ENCODE data around the gene PKP2. TPM values are rescaled to one million over a fixed set of nuclear protein-coding genes. Genes with fewer than 3 reads are reported as not detected.

Gene PKP2
- total RNA-seq, 6 experiments from 2014 or later = 17.2 to 54.7 (median 23.8) TPM

DNA sequence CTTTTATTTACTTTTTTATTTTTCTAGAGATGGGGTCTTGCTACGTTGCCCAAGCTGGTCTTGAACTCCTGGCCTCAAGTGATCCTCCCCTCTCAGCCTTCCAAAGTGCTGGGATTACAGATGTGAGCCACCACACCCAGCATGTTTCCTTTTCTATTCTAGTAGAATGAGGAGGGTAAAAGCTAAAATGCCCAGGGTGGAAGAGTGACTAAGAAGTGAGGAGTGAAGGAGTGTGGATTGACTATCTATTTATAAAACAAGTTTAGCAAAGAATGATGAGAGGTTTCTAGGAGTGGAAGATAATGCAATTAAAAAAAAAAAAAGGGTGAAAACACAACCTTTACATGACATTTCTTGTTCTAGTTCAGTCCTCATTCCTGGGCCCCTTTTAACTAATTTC, 29.8 kb upstream of the PKP2 start:
- DNase-seq (no peak), ATAC-seq (no peak)
- Histone ChIP-seq H3K36me3 (no peaks in the 10 kb centered on the region), H3K9me3 (no peaks in the 10 kb centered on the region), H3K4me3 (no peak overlapping the region), H3K4me1 (no peaks in the 10 kb centered on the region), H3K27me3 (no peaks in the 10 kb centered on the region), H3K27ac (no peak overlapping the region)
- TF ChIP-seq POLR2A (IDR thresholded peaks at IDR 0.05) = no peak
- TF ChIP-seq, protein P1, sequence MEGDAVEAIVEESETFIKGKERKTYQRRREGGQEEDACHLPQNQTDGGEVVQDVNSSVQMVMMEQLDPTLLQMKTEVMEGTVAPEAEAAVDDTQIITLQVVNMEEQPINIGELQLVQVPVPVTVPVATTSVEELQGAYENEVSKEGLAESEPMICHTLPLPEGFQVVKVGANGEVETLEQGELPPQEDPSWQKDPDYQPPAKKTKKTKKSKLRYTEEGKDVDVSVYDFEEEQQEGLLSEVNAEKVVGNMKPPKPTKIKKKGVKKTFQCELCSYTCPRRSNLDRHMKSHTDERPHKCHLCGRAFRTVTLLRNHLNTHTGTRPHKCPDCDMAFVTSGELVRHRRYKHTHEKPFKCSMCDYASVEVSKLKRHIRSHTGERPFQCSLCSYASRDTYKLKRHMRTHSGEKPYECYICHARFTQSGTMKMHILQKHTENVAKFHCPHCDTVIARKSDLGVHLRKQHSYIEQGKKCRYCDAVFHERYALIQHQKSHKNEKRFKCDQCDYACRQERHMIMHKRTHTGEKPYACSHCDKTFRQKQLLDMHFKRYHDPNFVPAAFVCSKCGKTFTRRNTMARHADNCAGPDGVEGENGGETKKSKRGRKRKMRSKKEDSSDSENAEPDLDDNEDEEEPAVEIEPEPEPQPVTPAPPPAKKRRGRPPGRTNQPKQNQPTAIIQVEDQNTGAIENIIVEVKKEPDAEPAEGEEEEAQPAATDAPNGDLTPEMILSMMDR (IDR thresholded peaks at IDR 0.05) = no peak
- intact Hi-C loops (cut with DNase I) = no loop called here
- WGBS (ENCODE audit: insufficient coverage, low coverage, low lambda C conversion rate, missing lambda C conversion rate) = 67% methylated on average over 1 of the region's 1 CpG

DNA sequence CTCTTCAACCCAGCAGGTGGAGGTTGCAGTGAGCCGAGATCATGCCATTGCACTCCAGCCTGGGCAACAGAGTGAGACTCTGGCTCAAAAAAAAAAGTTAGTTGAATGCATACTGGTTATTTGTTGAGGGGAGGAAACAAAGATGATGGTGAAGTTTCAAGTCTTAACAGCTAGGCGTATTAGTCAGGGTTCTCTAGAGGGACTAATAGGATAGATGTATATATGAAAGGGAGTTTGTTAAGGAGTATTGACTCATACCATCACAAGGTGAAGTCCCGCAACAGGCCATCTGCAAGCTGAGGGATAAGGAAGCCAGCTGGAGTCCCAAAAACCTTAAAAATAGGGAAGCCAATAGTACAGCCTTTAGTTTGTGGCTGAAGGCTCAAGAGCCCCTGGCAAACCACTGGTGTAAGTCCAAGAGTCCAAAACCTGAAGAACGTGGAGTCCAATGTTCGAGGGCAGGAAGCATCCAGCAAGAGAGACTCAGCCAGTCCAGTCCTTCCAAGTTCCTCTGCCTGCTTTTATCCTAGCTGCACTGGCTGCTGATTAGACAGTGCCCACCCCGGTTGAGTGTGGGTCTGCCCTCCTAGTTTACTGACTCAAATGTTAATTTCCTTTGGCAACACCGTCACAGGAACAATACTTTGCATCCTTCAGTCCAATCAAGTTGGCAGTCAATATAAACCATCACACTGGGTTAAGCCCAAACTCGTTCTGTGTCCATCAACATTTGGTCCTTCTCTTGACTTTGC, 26.1 kb upstream of the PKP2 start:
- H3K4me1 ChIP-seq = no peaks in the 10 kb centered on the region
- no peak overlapping the region for H3K27ac ChIP-seq
- TF ChIP-seq POLR2A (IDR thresholded peaks at IDR 0.05) = no peak
- TF ChIP-seq, protein P1 (IDR thresholded peaks at IDR 0.05) = no peak
- intact Hi-C loops (cut with DNase I) = loop anchor here in 1 of 2 donors (5.0 kb wide), 1 partner anchor 165 kb away; the partner anchor contains the start of gene YARS2
- no peaks in the 10 kb centered on the region for H3K27me3 ChIP-seq
- H3K4me3 ChIP-seq = no peak overlapping the region
- 65% methylated on average over 6 of the region's 8 CpGs for WGBS (ENCODE audit: insufficient coverage, low coverage, low lambda C conversion rate, missing lambda C conversion rate)
- H3K9me3 ChIP-seq = no peaks in the 10 kb centered on the region
- DNase-seq = no peak
- H3K36me3 ChIP-seq = no peaks in the 10 kb centered on the region
- no peak for ATAC-seq

DNA sequence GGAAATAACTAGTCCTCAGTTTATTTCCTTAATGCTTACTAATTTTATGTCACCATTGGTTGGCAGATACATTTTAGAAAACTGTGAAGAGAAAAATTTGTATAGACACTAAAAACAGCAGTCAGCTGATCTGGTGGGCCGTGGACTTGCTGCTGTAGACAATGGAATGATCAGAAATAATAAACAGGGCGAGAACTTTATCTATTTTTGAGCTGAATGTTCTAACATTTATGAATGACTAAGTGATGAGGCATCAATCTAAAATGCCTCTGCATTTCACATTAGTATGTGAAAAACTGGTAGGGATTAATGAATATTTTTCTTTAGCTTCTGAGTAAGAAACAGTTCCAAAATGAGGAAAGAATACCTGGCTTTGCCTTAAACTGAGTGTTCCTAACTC, 24.8 kb upstream of the PKP2 start:
- TF ChIP-seq, protein P1 (IDR thresholded peaks at IDR 0.05) = no peak
- no peak for TF ChIP-seq POLR2A (IDR thresholded peaks at IDR 0.05)
- no peaks in the 10 kb centered on the region for H3K36me3 ChIP-seq
- no peak for ATAC-seq
- no peaks in the 10 kb centered on the region for H3K27me3 ChIP-seq
- H3K4me3 ChIP-seq = no peak overlapping the region
- WGBS (ENCODE audit: insufficient coverage, low coverage, low lambda C conversion rate, missing lambda C conversion rate) = 23% methylated on average over 2 of the region's 2 CpGs
- intact Hi-C loops (cut with DNase I) = loop anchor here in 1 of 2 donors (5.0 kb wide), 1 partner anchor 164 kb away; the partner anchor contains the start of gene YARS2
- DNase-seq = no peak
- H3K4me1 ChIP-seq = no peaks in the 10 kb centered on the region
- no peaks in the 10 kb centered on the region for H3K9me3 ChIP-seq
- H3K27ac ChIP-seq = no peak overlapping the region

DNA sequence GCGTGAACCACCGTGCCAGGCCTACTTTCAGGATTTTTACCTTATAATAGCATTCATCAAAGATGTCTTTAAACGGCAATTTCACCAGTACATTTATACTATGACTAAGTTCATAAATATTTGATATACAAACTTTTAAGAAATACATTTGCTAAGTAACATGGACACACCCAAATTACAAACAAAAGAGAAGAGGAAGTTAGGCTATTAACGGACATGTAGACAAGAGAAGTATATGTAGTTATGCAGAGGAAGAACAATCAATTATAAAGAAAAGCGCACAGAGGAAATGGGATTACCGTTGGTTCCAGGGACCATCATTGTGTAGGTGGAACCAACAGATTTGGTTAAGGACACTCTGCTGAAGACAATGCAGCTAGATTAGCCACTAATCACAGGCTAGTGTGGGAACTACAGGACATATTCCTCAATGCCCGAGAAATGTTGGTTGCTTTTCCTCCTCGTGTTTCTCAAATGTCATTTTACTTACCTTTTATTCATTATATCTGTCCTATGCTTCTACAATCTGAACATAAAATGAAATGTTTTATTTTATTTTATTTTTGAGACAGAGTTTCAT, 24.0 kb upstream of the PKP2 start:
- no peaks in the 10 kb centered on the region for H3K4me1 ChIP-seq
- intact Hi-C loops (cut with DNase I) = loop anchor here in 1 of 2 donors (5.0 kb wide), 1 partner anchor 163 kb away; the partner anchor contains the start of gene YARS2
- DNase-seq = no peak
- H3K27me3 ChIP-seq = no peaks in the 10 kb centered on the region
- WGBS (ENCODE audit: insufficient coverage, low coverage, low lambda C conversion rate, missing lambda C conversion rate) = 45% methylated on average over 7 of the region's 8 CpGs
- H3K9me3 ChIP-seq = no peaks in the 10 kb centered on the region
- no peaks in the 10 kb centered on the region for H3K36me3 ChIP-seq
- ATAC-seq = no peak
- TF ChIP-seq, protein P1 (IDR thresholded peaks at IDR 0.05) = no peak
- no peak for TF ChIP-seq POLR2A (IDR thresholded peaks at IDR 0.05)
- no peak overlapping the region for H3K4me3 ChIP-seq
- no peak overlapping the region for H3K27ac ChIP-seq
